Stomach (tissue), 4 donors: ENCODE data around the gene FBXW7.

ENCODE experiments used
- CTCF ChIP-seq, 7 experiments: fragments of 450-650 bp in 4 of 7; fragments of 200-600 bp in 3 of 7; sonication (generic) in 3 of 7; IDR thresholded peaks; one replicate each; pipeline ENCODE4 v1.5.1; 2016 to 2019; ENCODE audit warnings: antibody characterized with exemption in 7 of 7, control low read depth in 2 of 7, mild to moderate bottlenecking in 1 of 7
- POLR2A ChIP-seq, 4 donors: fragments of 450-650 bp; IDR thresholded peaks; one replicate each; pipeline ENCODE4 v1.6.1; 2016; ENCODE audit warnings: antibody characterized with exemption in 4 of 4, control low read depth in 2 of 4, mild to moderate bottlenecking in 1 of 4, moderate library complexity in 1 of 4
- POLR2AphosphoS5 ChIP-seq, 3 donors: sonication (generic); formaldehyde crosslinking; IDR thresholded peaks; one replicate each; pipeline ENCODE4 v1.6.1; 2016; ENCODE audit warnings: antibody characterized with exemption in 3 of 3

- TF ChIP-seq CTCF (IDR thresholded peaks at IDR 0.05), result no peak
- TF ChIP-seq POLR2AphosphoS5 (IDR thresholded peaks at IDR 0.05), result no peak
- TF ChIP-seq POLR2A (IDR thresholded peaks at IDR 0.05), result no peak
Observed at GRCh38 chr4:152331042-152331441, 204.8 kb downstream of the FBXW7 start.
